ENCODE results near the gene NOB1.

The NOB1 gene

GRCh38 chr16:69707920-69708683 lies 46.6 kb downstream of the NOB1 start:
- no peak overlapping the region for H3K27ac ChIP-seq (ENCODE audit: insufficient read depth, low read depth, low read length, poor library complexity, severe bottlenecking)
- 93 to 95% methylated on average over 10 of the region's 10 CpGs for WGBS, 2 experiments
- no peak overlapping the region for H3K4me3 ChIP-seq (ENCODE audit: insufficient read depth, low read depth, low read length)
- no peaks in the 10 kb centered on the region for H3K9me3 ChIP-seq (ENCODE audit: control insufficient read depth, low read length)
- no peaks in the 10 kb centered on the region for H3K36me3 ChIP-seq (ENCODE audit: control insufficient read depth, insufficient read depth, low read length)
- H3K4me1 ChIP-seq (ENCODE audit: control insufficient read depth, insufficient read depth, low read length) = no peaks in the 10 kb centered on the region
- H3K27me3 ChIP-seq (ENCODE audit: control insufficient read depth, insufficient read depth, low read length, poor library complexity, severe bottlenecking) = no peaks in the 10 kb centered on the region

- no peaks in the 10 kb centered on the region for H3K27me3 ChIP-seq (ENCODE audit: control insufficient read depth, insufficient read depth, low read length, poor library complexity, severe bottlenecking)
- no peak overlapping the region for H3K4me3 ChIP-seq (ENCODE audit: insufficient read depth, low read depth, low read length)
- H3K4me1 ChIP-seq (ENCODE audit: control insufficient read depth, insufficient read depth, low read length) = no peaks in the 10 kb centered on the region
- no peaks in the 10 kb centered on the region for H3K36me3 ChIP-seq (ENCODE audit: control insufficient read depth, insufficient read depth, low read length)
- whole genome bisulfite sequencing, 2 experiments = 92% methylated on average over 2 of the region's 2 CpGs
- H3K27ac ChIP-seq (ENCODE audit: insufficient read depth, low read depth, low read length, poor library complexity, severe bottlenecking) = no peak overlapping the region
- no peaks in the 10 kb centered on the region for H3K9me3 ChIP-seq (ENCODE audit: control insufficient read depth, low read length)
Measured at GRCh38 chr16:69706975-69707340, 47.8 kb downstream of the NOB1 start.

- H3K4me3 ChIP-seq (ENCODE audit: insufficient read depth, low read depth, low read length) = no peak overlapping the region
- 93 to 95% methylated on average over 1 of the region's 1 CpG for WGBS, 2 experiments
- H3K27me3 ChIP-seq (ENCODE audit: control insufficient read depth, insufficient read depth, low read length, poor library complexity, severe bottlenecking) = no peaks in the 10 kb centered on the region
- no peaks in the 10 kb centered on the region for H3K4me1 ChIP-seq (ENCODE audit: control insufficient read depth, insufficient read depth, low read length)
- H3K36me3 ChIP-seq (ENCODE audit: control insufficient read depth, insufficient read depth, low read length) = no peaks in the 10 kb centered on the region
- H3K9me3 ChIP-seq (ENCODE audit: control insufficient read depth, low read length) = no peaks in the 10 kb centered on the region
- H3K27ac ChIP-seq (ENCODE audit: insufficient read depth, low read depth, low read length, poor library complexity, severe bottlenecking) = no peak overlapping the region
Measured at GRCh38 chr16:69706256-69706974, 48.3 kb downstream of the NOB1 start.

- H3K27ac ChIP-seq (ENCODE audit: insufficient read depth, low read depth, low read length, poor library complexity, severe bottlenecking) = no peak overlapping the region
- no peaks in the 10 kb centered on the region for H3K9me3 ChIP-seq (ENCODE audit: control insufficient read depth, low read length)
- no peak overlapping the region for H3K4me3 ChIP-seq (ENCODE audit: insufficient read depth, low read depth, low read length)
- no peaks in the 10 kb centered on the region for H3K4me1 ChIP-seq (ENCODE audit: control insufficient read depth, insufficient read depth, low read length)
- no peaks in the 10 kb centered on the region for H3K36me3 ChIP-seq (ENCODE audit: control insufficient read depth, insufficient read depth, low read length)
- 82 to 100% methylated on average over 1 to 2 of the region's 2 CpGs for WGBS, 2 experiments
- H3K27me3 ChIP-seq (ENCODE audit: control insufficient read depth, insufficient read depth, low read length, poor library complexity, severe bottlenecking) = no peaks in the 10 kb centered on the region
Measured at GRCh38 chr16:69703638-69704037, 51.1 kb downstream of the NOB1 start.

- no peak overlapping the region for H3K27ac ChIP-seq (ENCODE audit: insufficient read depth, low read depth, low read length, poor library complexity, severe bottlenecking)
- 95 to 96% methylated on average over 2 of the region's 2 CpGs for WGBS, 2 experiments
- H3K27me3 ChIP-seq (ENCODE audit: control insufficient read depth, insufficient read depth, low read length, poor library complexity, severe bottlenecking) = no peaks in the 10 kb centered on the region
- no peaks in the 10 kb centered on the region for H3K9me3 ChIP-seq (ENCODE audit: control insufficient read depth, low read length)
- no peaks in the 10 kb centered on the region for H3K4me1 ChIP-seq (ENCODE audit: control insufficient read depth, insufficient read depth, low read length)
- no peaks in the 10 kb centered on the region for H3K36me3 ChIP-seq (ENCODE audit: control insufficient read depth, insufficient read depth, low read length)
- no peak overlapping the region for H3K4me3 ChIP-seq (ENCODE audit: insufficient read depth, low read depth, low read length)
Measured at GRCh38 chr16:69701866-69702265, 52.9 kb downstream of the NOB1 start.

- Histone ChIP-seq H3K4me1 (ENCODE audit: control insufficient read depth, insufficient read depth, low read length) (no peaks in the 10 kb centered on the region), H3K36me3 (ENCODE audit: control insufficient read depth, insufficient read depth, low read length) (peaks cover under 1% of the 10 kb centered on the region)
Measured at GRCh38 chr16:69701452-69701851, 53.3 kb downstream of the NOB1 start.

GRCh38 chr16:69699915-69700314 lies 54.8 kb downstream of the NOB1 start:
- WGBS, 2 experiments = no CpG with 5 or more reads among the region's 1 CpG
- Histone ChIP-seq H3K27ac (ENCODE audit: insufficient read depth, low read depth, low read length, poor library complexity, severe bottlenecking) (no peak overlapping the region), H3K4me1 (ENCODE audit: control insufficient read depth, insufficient read depth, low read length) (no peaks in the 10 kb centered on the region), H3K9me3 (ENCODE audit: control insufficient read depth, low read length) (no peaks in the 10 kb centered on the region), H3K36me3 (ENCODE audit: control insufficient read depth, insufficient read depth, low read length) (peaks cover 3% of the 10 kb centered on the region), H3K4me3 (ENCODE audit: insufficient read depth, low read depth, low read length) (no peak overlapping the region), H3K27me3 (ENCODE audit: control insufficient read depth, insufficient read depth, low read length, poor library complexity, severe bottlenecking) (no peaks in the 10 kb centered on the region)

More at GRCh38 chr16:69701452-69701851, 53.3 kb downstream of the NOB1 start:
- Histone ChIP-seq H3K27me3 (ENCODE audit: control insufficient read depth, insufficient read depth, low read length, poor library complexity, severe bottlenecking) (no peaks in the 10 kb centered on the region), H3K4me3 (ENCODE audit: insufficient read depth, low read depth, low read length) (no peak overlapping the region), H3K27ac (ENCODE audit: insufficient read depth, low read depth, low read length, poor library complexity, severe bottlenecking) (no peak overlapping the region), H3K9me3 (ENCODE audit: control insufficient read depth, low read length) (no peaks in the 10 kb centered on the region)

GRCh38 chr16:69698404-69698803 lies 56.3 kb downstream of the NOB1 start:
- no peak overlapping the region for H3K4me3 ChIP-seq (ENCODE audit: insufficient read depth, low read depth, low read length)
- 95 to 98% methylated on average over 2 to 3 of the region's 3 CpGs for WGBS, 2 experiments
- no peaks in the 10 kb centered on the region for H3K9me3 ChIP-seq (ENCODE audit: control insufficient read depth, low read length)
- H3K36me3 ChIP-seq (ENCODE audit: control insufficient read depth, insufficient read depth, low read length) = peaks cover 9% of the 10 kb centered on the region
- no peaks in the 10 kb centered on the region for H3K4me1 ChIP-seq (ENCODE audit: control insufficient read depth, insufficient read depth, low read length)
- H3K27me3 ChIP-seq (ENCODE audit: control insufficient read depth, insufficient read depth, low read length, poor library complexity, severe bottlenecking) = no peaks in the 10 kb centered on the region
- H3K27ac ChIP-seq (ENCODE audit: insufficient read depth, low read depth, low read length, poor library complexity, severe bottlenecking) = no peak overlapping the region

GRCh38 chr16:69693916-69694315 lies 60.8 kb downstream of the NOB1 start:
- no peaks in the 10 kb centered on the region for H3K27me3 ChIP-seq (ENCODE audit: control insufficient read depth, insufficient read depth, low read length, poor library complexity, severe bottlenecking)
- no peaks in the 10 kb centered on the region for H3K4me1 ChIP-seq (ENCODE audit: control insufficient read depth, insufficient read depth, low read length)
- no peaks in the 10 kb centered on the region for H3K9me3 ChIP-seq (ENCODE audit: control insufficient read depth, low read length)
- no peak overlapping the region for H3K4me3 ChIP-seq (ENCODE audit: insufficient read depth, low read depth, low read length)
- WGBS, 2 experiments = 96% methylated on average over 2 of the region's 2 CpGs
- no peak overlapping the region for H3K27ac ChIP-seq (ENCODE audit: insufficient read depth, low read depth, low read length, poor library complexity, severe bottlenecking)
- peaks cover 26% of the 10 kb centered on the region for H3K36me3 ChIP-seq (ENCODE audit: control insufficient read depth, insufficient read depth, low read length)

- Histone ChIP-seq H3K27me3 (ENCODE audit: control insufficient read depth, insufficient read depth, low read length, poor library complexity, severe bottlenecking) (no peaks in the 10 kb centered on the region), H3K36me3 (ENCODE audit: control insufficient read depth, insufficient read depth, low read length) (peaks cover 26% of the 10 kb centered on the region), H3K9me3 (ENCODE audit: control insufficient read depth, low read length) (no peaks in the 10 kb centered on the region), H3K4me1 (ENCODE audit: control insufficient read depth, insufficient read depth, low read length) (no peaks in the 10 kb centered on the region), H3K4me3 (ENCODE audit: insufficient read depth, low read depth, low read length) (no peak overlapping the region), H3K27ac (ENCODE audit: insufficient read depth, low read depth, low read length, poor library complexity, severe bottlenecking) (no peak overlapping the region)
- WGBS, 2 experiments = 91 to 98% methylated on average over 4 of the region's 4 CpGs
Measured at GRCh38 chr16:69691980-69692911, 62.5 kb downstream of the NOB1 start.

Data from ectodermal cell (in vitro differentiated cells).